Neural cell (in vitro differentiated cells): ENCODE measurements around the gene IFT122. TPM values are rescaled to one million over a fixed set of nuclear protein-coding genes. Genes with fewer than 3 reads are reported as not detected.

Experiments
- H2AFZ ChIP-seq: fragments of 200-600, 300-800 bp; sonication (generic), shearing (Covaris generic); 2 replicates; pipeline ENCODE4 v1.6.0; 2014; ENCODE audit warnings: low read depth, mild to moderate bottlenecking, antibody characterized with exemption, low read length, moderate library complexity
- H3F3A ChIP-seq: fragments of 200-600 bp; shearing (Covaris generic); 2 replicates; pipeline ENCODE4 v1.6.1; 2016; ENCODE audit warnings: mild to moderate bottlenecking, moderate library complexity, mixed read lengths, antibody characterized with exemption, low read length; ENCODE audit not compliant: insufficient read depth, poor library complexity, severe bottlenecking
- H3K27ac ChIP-seq: fragments of 200-600, 300-800 bp; sonication (generic), shearing (Covaris generic); 2 replicates; pipeline ENCODE4 v1.5.1; 2014; ENCODE audit warnings: mild to moderate bottlenecking, low read length, moderate library complexity
- H3K27me3 ChIP-seq: fragments of 300-800, 200-600 bp; sonication (generic), shearing (Covaris generic); 2 replicates; pipeline ENCODE4 v1.6.0; 2014; ENCODE audit warnings: mild to moderate bottlenecking, low read depth, low read length, moderate library complexity; ENCODE audit not compliant: insufficient read depth
- H3K36me3 ChIP-seq: fragments of 300-800, 200-600 bp; sonication (generic), shearing (Covaris generic); 2 replicates; pipeline ENCODE4 v1.5.1; 2014; ENCODE audit warnings: mild to moderate bottlenecking, antibody characterized with exemption, low read length, moderate library complexity; ENCODE audit not compliant: insufficient read depth
- H3K4me2 ChIP-seq: fragments of 300-800, 200-600 bp; sonication (generic), shearing (Covaris generic); 2 replicates; pipeline ENCODE4 v1.6.0; 2014; ENCODE audit warnings: mild to moderate bottlenecking, low read length
- H3K4me3 ChIP-seq: fragments of 300-800, 200-600 bp; sonication (generic), shearing (Covaris generic); 2 replicates; pipeline ENCODE4 v1.5.1; 2014; ENCODE audit warnings: mild to moderate bottlenecking, low read length, moderate library complexity
- H3K79me2 ChIP-seq: fragments of 200-600 bp; shearing (Covaris generic); replicated peaks from 2 replicates; pipeline ENCODE4 v1.6.0; 2014; ENCODE audit warnings: mild to moderate bottlenecking, low read length, moderate library complexity; ENCODE audit not compliant: insufficient read depth
- H3K9ac ChIP-seq: fragments of 300-800, 200-600 bp; sonication (generic), shearing (Covaris generic); 2 replicates; pipeline ENCODE4 v1.6.1; 2016; ENCODE audit warnings: mild to moderate bottlenecking, low read length, mixed read lengths
- H3K9me2 ChIP-seq: fragments of 200-600 bp; shearing (Covaris generic); 2 replicates; pipeline ENCODE4 v1.6.1; 2016; ENCODE audit warnings: mild to moderate bottlenecking, low read length, mixed read lengths; ENCODE audit not compliant: insufficient read depth
- H3K9me3 ChIP-seq: fragments of 200-600, 300-800 bp; sonication (generic), shearing (Covaris generic); 2 replicates; pipeline ENCODE4 v1.6.1; 2016; ENCODE audit warnings: mild to moderate bottlenecking, mixed run types, low read length, moderate library complexity, mixed read lengths
- H4K20me1 ChIP-seq: fragments of 200-600 bp; shearing (Covaris generic); 2 replicates; pipeline ENCODE4 v1.6.1; 2016; ENCODE audit warnings: mild to moderate bottlenecking, mixed run types; ENCODE audit not compliant: insufficient read depth
- CTCF ChIP-seq: fragments of 450-650 bp; IDR thresholded peaks from 2 replicates; pipeline ENCODE4 v1.5.1; 2014; ENCODE audit warnings: antibody characterized with exemption, mild to moderate bottlenecking, moderate library complexity; ENCODE audit not compliant: poor library complexity, severe bottlenecking
- EP300 ChIP-seq: fragments of 450-650 bp; conservative IDR thresholded peaks from 2 replicates; pipeline ENCODE4 v1.6.1; 2014; ENCODE audit warnings: antibody characterized with exemption, mild to moderate bottlenecking, moderate library complexity; ENCODE audit not compliant: poor library complexity, severe bottlenecking
- EZH2 ChIP-seq: fragments of 200-600, 300-800 bp; shearing (Covaris generic), sonication (generic); IDR thresholded peaks from 2 replicates; pipeline ENCODE4 v1.6.1; 2014; ENCODE audit warnings: antibody characterized with exemption, low read length, borderline replicate concordance, mild to moderate bottlenecking; ENCODE audit not compliant: insufficient read depth, poor library complexity, severe bottlenecking
- MXI1 ChIP-seq: fragments of 450-650 bp; conservative IDR thresholded peaks from 2 replicates; pipeline ENCODE4 v1.6.1; 2014; ENCODE audit warnings: antibody characterized with exemption, mild to moderate bottlenecking; ENCODE audit not compliant: poor library complexity, severe bottlenecking
- POLR2AphosphoS5 ChIP-seq: IDR thresholded peaks from 2 replicates; pipeline ENCODE4 v1.6.1; 2012
- RAD21 ChIP-seq: fragments of 450-650 bp; conservative IDR thresholded peaks from 2 replicates; pipeline ENCODE4 v1.6.1; 2014; ENCODE audit warnings: antibody characterized with exemption, mild to moderate bottlenecking, moderate library complexity
- REST ChIP-seq: IDR thresholded peaks from 2 replicates; pipeline ENCODE4 v1.6.1; 2012; ENCODE audit warnings: borderline replicate concordance
- SMC3 ChIP-seq: fragments of 450-650 bp; conservative IDR thresholded peaks from 2 replicates; pipeline ENCODE4 v1.6.1; 2014; ENCODE audit warnings: antibody characterized with exemption, mild to moderate bottlenecking, moderate library complexity; ENCODE audit not compliant: poor library complexity
- TAF1 ChIP-seq: IDR thresholded peaks from 2 replicates; pipeline ENCODE4 v1.6.1; 2012; ENCODE audit warnings: low read depth
- polyA plus RNA-seq: library from polyadenylated mRNA; depleted of rRNA; stranded (reverse); fragments of >200 nt; gene quantifications from 2 replicates; pipeline ENCODE4 v1.2.3, GENCODE V29; 2014

The IFT122 gene
- polyA plus RNA-seq, 1 donor from 2014 or later = 28.3 TPM

GRCh38 chr3:129418041-129418973, 21.7 kb upstream of the IFT122 start:
- Histone ChIP-seq H3K9me3 (no peaks in the 10 kb centered on the region), H3K9ac (no peak overlapping the region), H3K4me3 (no peak overlapping the region), H3F3A (no peaks in the 10 kb centered on the region), H3K27me3 (no peaks in the 10 kb centered on the region), H4K20me1 (no peaks in the 10 kb centered on the region), H3K27ac (no peak overlapping the region), H3K36me3 (no peaks in the 10 kb centered on the region), H3K79me2 (no peaks in the 10 kb centered on the region), H3K4me2 (no peak overlapping the region), H3K9me2 (no peaks in the 10 kb centered on the region), H2AFZ (no peak overlapping the region)
- TF ChIP-seq EZH2 = no peak
- no peak for TF ChIP-seq POLR2AphosphoS5

GRCh38 chr3:129419476-129419875, 20.5 kb upstream of the IFT122 start:
- Histone ChIP-seq H3K36me3 (no peaks in the 10 kb centered on the region), H3K9me3 (no peaks in the 10 kb centered on the region), H3K9me2 (no peaks in the 10 kb centered on the region), H4K20me1 (no peaks in the 10 kb centered on the region), H3F3A (no peaks in the 10 kb centered on the region), H3K27ac (no peak overlapping the region), H3K79me2 (no peaks in the 10 kb centered on the region), H3K27me3 (no peaks in the 10 kb centered on the region), H3K9ac (no peak overlapping the region), H3K4me3 (no peak overlapping the region), H2AFZ (no peak overlapping the region), H3K4me2 (no peak overlapping the region)
- TF ChIP-seq REST (no peak), POLR2AphosphoS5 (no peak), MXI1 (no peak), EP300 (no peak), CTCF (no peak), EZH2 (no peak), SMC3 (no peak), TAF1 (no peak), RAD21 (no peak)
